K562 (cell line): ENCODE results near the gene WDR70. TPM values are rescaled to one million over a fixed set of nuclear protein-coding genes. Genes with fewer than 3 reads are reported as not detected.
A peak's percentile ranks its signal among the peaks of the same experiment; 100 is the strongest.

Experiments
- CHD2 ChIP-seq: IDR thresholded peaks from 2 replicates; pipeline ENCODE4 v1.6.1; 2011; ENCODE audit warnings: low read depth, low read length
- CREB3 ChIP-seq: fragments of 450-650 bp; conservative IDR thresholded peaks from 2 replicates; pipeline ENCODE4 v1.6.1; 2016; ENCODE audit warnings: missing genetic modification characterization, low read depth, mild to moderate bottlenecking, missing compliant biosample characterization, moderate library complexity
- CSDE1 ChIP-seq, 2 experiments: fragments of 450-650 bp; IDR thresholded peaks; 2 replicates each; pipeline ENCODE4 v1.6.1; 2016; ENCODE audit warnings: mild to moderate bottlenecking in 1 of 2
- E2F8 ChIP-seq: fragments of 450-650 bp; IDR thresholded peaks from 2 replicates; pipeline ENCODE4 v1.7.1; 2018; ENCODE audit warnings: mild to moderate bottlenecking, low read depth; ENCODE audit not compliant: partially characterized antibody
- EP300 ChIP-seq: IDR thresholded peaks from 2 replicates; pipeline ENCODE4 v1.6.1; 2012; ENCODE audit warnings: low read length, improper control_type of control experiment
- ERF ChIP-seq: fragments of 450-650 bp; formaldehyde crosslinking; IDR thresholded peaks from 2 replicates; pipeline ENCODE4 v1.4.0; 2020; ENCODE audit warnings: mild to moderate bottlenecking, mixed read lengths
- FIP1L1 ChIP-seq: fragments of 200-400 bp; formaldehyde crosslinking; IDR thresholded peaks from 2 replicates; pipeline ENCODE4 v1.6.1; 2018; ENCODE audit warnings: mild to moderate bottlenecking, low read depth, low read length; ENCODE audit not compliant: poor library complexity, severe bottlenecking
- GABPB2 ChIP-seq: fragments of 250-450 bp; sonication (Bioruptor Pico); conservative IDR thresholded peaks from 2 replicates; pipeline ENCODE4 v1.5.1; 2021; ENCODE audit warnings: mild to moderate bottlenecking
- GATAD2B ChIP-seq: fragments of 450-650 bp; IDR thresholded peaks from 2 replicates; pipeline ENCODE4 v1.6.1; 2017; ENCODE audit warnings: mild to moderate bottlenecking, borderline replicate concordance
- KDM4B ChIP-seq, 2 experiments: fragments of 450-650 bp in 1 of 2; sonication (generic) in 1 of 2; IDR thresholded peaks; 2 replicates each; pipeline ENCODE4 v1.6.1; 2016 to 2017; ENCODE audit warnings: borderline replicate concordance in 2 of 2, antibody characterized with exemption in 1 of 2, low read depth in 1 of 2, mild to moderate bottlenecking in 1 of 2
- MTA2 ChIP-seq: fragments of 450-650 bp; IDR thresholded peaks from 2 replicates; pipeline ENCODE4 v1.6.1; 2016; ENCODE audit warnings: low read depth
- NR3C1 ChIP-seq: sonication (generic); formaldehyde crosslinking; IDR thresholded peaks from 2 replicates; pipeline ENCODE4 v1.8.1; 2022; ENCODE audit warnings: missing genetic modification reagents
- PURB ChIP-seq: sonication (generic); formaldehyde crosslinking; IDR thresholded peaks from 2 replicates; pipeline ENCODE4 v1.9.0; 2021; ENCODE audit warnings: low read depth, mild to moderate bottlenecking, missing genetic modification reagents
- SRSF3 ChIP-seq: fragments of 200-400 bp; formaldehyde crosslinking; IDR thresholded peaks from 2 replicates; pipeline ENCODE4 v1.6.1; 2016; ENCODE audit warnings: mild to moderate bottlenecking, low read length, moderate library complexity; ENCODE audit not compliant: insufficient read depth
- TEAD4 ChIP-seq, 2 experiments: sonication (generic) in 1 of 2; formaldehyde crosslinking in 1 of 2; IDR thresholded peaks; 2 replicates each; pipeline versions ENCODE4 v1.6.1 to v1.8.0; 2012 to 2022; ENCODE audit warnings: borderline replicate concordance in 1 of 2, inconsistent platforms in 1 of 2, low read length in 1 of 2, mild to moderate bottlenecking in 1 of 2, missing genetic modification reagents in 1 of 2
- ZBTB34 ChIP-seq: fragments of 250-450 bp; sonication (Bioruptor Pico); IDR thresholded peaks from 2 replicates; pipeline ENCODE4 v1.8.0; 2021; ENCODE audit warnings: mild to moderate bottlenecking, moderate library complexity
- ZNF174 ChIP-seq: fragments of 250-450 bp; sonication (Bioruptor Pico); IDR thresholded peaks from 2 replicates; pipeline ENCODE4 v1.4.0; 2020; ENCODE audit warnings: mild to moderate bottlenecking
- polyA plus RNA-seq, 8 experiments: library from polyadenylated mRNA; depleted of rRNA in 4 of 8; stranded (reverse) in 5 of 8; unstranded in 3 of 8; fragments of >200 nt; fragmentation: Nextera tagmentation in 2 of 8; fragmentation: Illumina TruSeq in 1 of 8; extraction: Ambion mirVana in 2 of 8; extraction: Trizol in 1 of 8; gene quantifications; 2 replicates each; pipeline versions ENCODE4 v1.2.1 to v1.2.3, GENCODE V29; 2011 to 2014; ENCODE audit warnings: inconsistent platforms in 1 of 8, missing spikeins in 1 of 8
- total RNA-seq, 7 experiments: library from RNA; depleted of rRNA in 6 of 7; stranded (reverse); fragments of >200 nt in 6 of 7; fragmentation: Illumina TruSeq in 2 of 7; extraction: Trizol in 2 of 7; gene quantifications; 2 replicates each; pipeline versions ENCODE4 v1.2.1 to v1.2.3, GENCODE V29; 2011 to 2021; ENCODE audit warnings: low replicate concordance in 1 of 7
- TF ChIP-seq, protein P1 (sequence below): fragments of 250-450 bp; sonication (Bioruptor Pico); IDR thresholded peaks from 2 replicates; pipeline ENCODE4 v1.9.0; 2021; ENCODE audit warnings: mild to moderate bottlenecking, inconsistent platforms

Gene WDR70
- total and polyA plus RNA-seq, 9 of the 15 experiments (the other 6 are each of a cell fraction or from before 2014, with no cell fraction given), result 16.8 to 46.6 (median 38.8) TPM

GRCh38 chr5:37552770-37553719, 173.9 kb downstream of the WDR70 start (continued):
- TF ChIP-seq, protein P1, sequence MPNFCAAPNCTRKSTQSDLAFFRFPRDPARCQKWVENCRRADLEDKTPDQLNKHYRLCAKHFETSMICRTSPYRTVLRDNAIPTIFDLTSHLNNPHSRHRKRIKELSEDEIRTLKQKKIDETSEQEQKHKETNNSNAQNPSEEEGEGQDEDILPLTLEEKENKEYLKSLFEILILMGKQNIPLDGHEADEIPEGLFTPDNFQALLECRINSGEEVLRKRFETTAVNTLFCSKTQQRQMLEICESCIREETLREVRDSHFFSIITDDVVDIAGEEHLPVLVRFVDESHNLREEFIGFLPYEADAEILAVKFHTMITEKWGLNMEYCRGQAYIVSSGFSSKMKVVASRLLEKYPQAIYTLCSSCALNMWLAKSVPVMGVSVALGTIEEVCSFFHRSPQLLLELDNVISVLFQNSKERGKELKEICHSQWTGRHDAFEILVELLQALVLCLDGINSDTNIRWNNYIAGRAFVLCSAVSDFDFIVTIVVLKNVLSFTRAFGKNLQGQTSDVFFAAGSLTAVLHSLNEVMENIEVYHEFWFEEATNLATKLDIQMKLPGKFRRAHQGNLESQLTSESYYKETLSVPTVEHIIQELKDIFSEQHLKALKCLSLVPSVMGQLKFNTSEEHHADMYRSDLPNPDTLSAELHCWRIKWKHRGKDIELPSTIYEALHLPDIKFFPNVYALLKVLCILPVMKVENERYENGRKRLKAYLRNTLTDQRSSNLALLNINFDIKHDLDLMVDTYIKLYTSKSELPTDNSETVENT (CRISPR knock-in tag), result no peak
- TF ChIP-seq ZBTB34 (CRISPR knock-in tag) (no peak), PURB (CRISPR knock-in tag) (no peak), FIP1L1 (no peak), NR3C1 (CRISPR knock-in tag) (no peak), CHD2 (no peak), ERF (CRISPR knock-in tag) (no peak), GATAD2B (peak; percentile 36; the same call in 1 of the 2 replicates), EP300 (peak; percentile 95), MTA2 (peak; percentile 83), ZNF174 (CRISPR knock-in tag) (no peak), KDM4B (IDR thresholded peaks at IDR 0.05; ENCODE audit: borderline replicate concordance in 2 of 2, low read depth in 1 of 2) (no peak), CREB3 (tag) (no peak; the same call in 1 of the 2 replicates), GABPB2 (CRISPR knock-in tag) (no peak), CSDE1 (IDR thresholded peaks at IDR 0.05) (no peak), E2F8 (peak; percentile 28), TEAD4 (IDR thresholded peaks at IDR 0.05; ENCODE audit: low read length) (peak; percentile 98), TEAD4 (CRISPR knock-in tag; IDR thresholded peaks at IDR 0.05; ENCODE audit: borderline replicate concordance) (no peak), SRSF3 (no peak)
